NCI-H146 treated with DMSO at 0.1 percent for 48 hours (cell line): ENCODE results near the gene SLC39A11.
"Not testable (repeated sequence)": the region's sequence is repeated elsewhere in the genome, so short reads cannot be mapped to it uniquely, and the experiment has no call there.

ENCODE experiments used
- DNase-seq: peaks from one replicate; lab custom pipeline; 2025; ENCODE audit not compliant: unreplicated experiment; lab: John Stamatoyannopoulos, UW

The SLC39A11 gene

GRCh38 chr17:72638932-72639331, 453.6 kb downstream of the SLC39A11 start:
- DNase-seq = not testable (repeated sequence)

- DNase-seq = no peak
Observed at GRCh38 chr17:72635034-72635635, 457.4 kb downstream of the SLC39A11 start.

- no peak for DNase-seq
Observed at GRCh38 chr17:72634621-72635020, 457.9 kb downstream of the SLC39A11 start.

GRCh38 chr17:72631949-72632684, 460.4 kb downstream of the SLC39A11 start:
- peak; percentile 23 for DNase-seq

GRCh38 chr17:72631568-72631948, 460.9 kb downstream of the SLC39A11 start:
- no peak for DNase-seq

- no peak for DNase-seq
Observed at GRCh38 chr17:72624652-72625051, 467.8 kb downstream of the SLC39A11 start.

- DNase-seq = no peak
Observed at GRCh38 chr17:72624226-72624625, 468.3 kb downstream of the SLC39A11 start.

GRCh38 chr17:72622661-72623433, 469.6 kb downstream of the SLC39A11 start:
- no peak for DNase-seq

- no peak for DNase-seq
Observed at GRCh38 chr17:72619976-72620650, 472.4 kb downstream of the SLC39A11 start.

GRCh38 chr17:72618001-72618509, 474.4 kb downstream of the SLC39A11 start:
- DNase-seq = no peak

GRCh38 chr17:72617557-72617956, 474.9 kb downstream of the SLC39A11 start:
- DNase-seq = no peak

GRCh38 chr17:72616447-72616846, 476.0 kb downstream of the SLC39A11 start:
- DNase-seq = no peak

GRCh38 chr17:72615627-72615991, 476.9 kb downstream of the SLC39A11 start:
- DNase-seq = no peak

- no peak for DNase-seq
Observed at GRCh38 chr17:72614871-72615626, 477.4 kb downstream of the SLC39A11 start.

GRCh38 chr17:72614476-72614870, 478.0 kb downstream of the SLC39A11 start:
- no peak for DNase-seq

GRCh38 chr17:72613806-72614292, 478.6 kb downstream of the SLC39A11 start:
- DNase-seq = no peak

- no peak for DNase-seq
Observed at GRCh38 chr17:72613396-72613795, 479.1 kb downstream of the SLC39A11 start.

GRCh38 chr17:72611172-72611571, 481.3 kb downstream of the SLC39A11 start:
- DNase-seq = no peak

GRCh38 chr17:72609501-72609900, 483.0 kb downstream of the SLC39A11 start:
- DNase-seq = no peak

GRCh38 chr17:72608436-72608835, 484.1 kb downstream of the SLC39A11 start:
- no peak for DNase-seq
